Dermis blood vessel endothelial cell (primary cell): ENCODE measurements around the gene PCP4. TPM values are rescaled to one million over a fixed set of nuclear protein-coding genes. Genes with fewer than 3 reads are reported as not detected.

Experiments
- DNase-seq: peaks from one replicate; pipeline ENCODE4 v3.0.0; 2010
- total RNA-seq: library from RNA; depleted of rRNA; stranded (reverse); fragments of >200 nt; gene quantifications from 2 replicates; pipeline ENCODE4 v1.2.3, GENCODE V29; 2014

PCP4 gene
- not detected in 2 replicates for total RNA-seq

DNA sequence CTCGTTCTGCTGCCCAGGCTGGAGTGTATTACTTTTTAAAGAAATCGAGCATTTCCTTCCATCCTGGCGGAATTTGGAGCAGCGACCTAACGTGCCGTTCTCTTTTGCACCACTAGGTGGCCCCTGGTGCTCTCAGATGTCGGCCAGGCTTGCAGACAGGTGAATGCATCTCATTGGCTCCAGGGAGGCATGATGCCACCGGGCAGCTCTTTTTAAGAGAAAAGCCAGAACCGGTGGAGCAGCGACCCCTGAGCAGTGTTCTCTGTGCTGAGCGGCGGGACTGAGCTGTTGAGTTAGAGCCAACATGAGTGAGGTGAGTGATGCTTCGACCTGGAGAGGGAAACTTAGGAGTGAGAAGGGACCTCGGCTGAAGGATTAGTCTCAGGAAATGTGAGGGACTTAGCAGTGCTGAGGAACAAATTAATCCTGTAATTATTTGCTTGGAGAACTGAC, at the start of gene PCP4:
Gene PCP4 (plus strand): TSS at position 241 of the 453 bp plus-strand sequence. CDS start 64 bp downstream, at position 305.
- DNase-seq, result peak; percentile 20

DNA sequence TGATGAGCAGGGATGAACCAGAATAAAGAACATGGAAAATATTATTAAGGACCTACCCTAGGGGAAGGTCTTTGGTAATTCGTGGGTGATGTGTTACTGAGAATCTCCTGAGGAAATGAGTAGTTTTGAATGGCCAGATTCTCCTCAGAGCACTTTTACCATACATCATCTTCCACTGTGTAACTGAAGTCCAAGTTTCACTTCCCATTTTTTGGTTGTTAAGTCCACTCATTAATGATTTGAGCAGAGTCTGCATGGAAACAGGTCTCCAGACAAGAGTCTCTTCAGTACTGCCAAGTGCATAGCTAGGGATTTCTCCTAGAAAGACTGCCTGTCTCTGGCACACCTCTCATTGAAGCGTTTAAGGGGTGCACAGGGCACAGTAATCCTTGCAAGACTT, 48.7 kb upstream of the PCP4 start:
- DNase-seq, result no peak

DNA sequence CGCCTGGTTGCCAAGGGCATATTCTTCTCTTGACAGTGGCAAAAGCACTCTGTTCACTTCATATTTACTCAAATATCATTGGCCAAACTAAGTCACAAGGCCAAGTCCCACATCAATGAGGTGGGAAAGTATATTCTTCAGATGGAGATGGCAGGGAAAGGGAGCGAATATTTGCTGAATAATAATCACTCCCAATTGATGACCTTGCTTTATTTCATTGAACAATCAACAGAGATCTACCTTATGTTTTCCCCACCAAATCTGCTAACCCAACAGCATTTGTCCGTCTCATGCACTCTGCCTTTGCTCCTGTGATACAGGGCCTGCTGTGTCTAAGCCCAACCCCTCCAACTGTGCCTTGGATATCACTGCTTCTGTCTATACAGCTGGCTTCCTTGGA, 45.2 kb upstream of the PCP4 start:
- DNase-seq, result no peak

DNA sequence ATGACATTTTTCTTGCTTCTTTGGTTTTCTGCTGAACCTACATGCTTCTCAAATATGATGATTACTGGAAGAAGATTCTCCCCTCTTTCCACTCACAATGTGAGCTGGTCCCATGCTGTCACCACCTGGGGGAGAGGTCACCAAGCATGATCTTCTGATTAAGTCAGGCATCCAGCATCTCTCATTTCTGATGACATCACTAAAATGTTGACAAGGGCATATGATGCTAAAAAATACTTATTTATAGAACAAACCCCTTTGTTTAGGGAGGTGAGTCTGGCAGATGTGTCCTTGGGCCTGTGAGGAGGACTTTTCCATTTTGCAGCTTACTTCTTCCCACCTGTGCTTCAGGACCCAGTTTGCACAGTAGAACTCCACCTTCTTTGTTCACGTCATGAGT, 42.0 kb upstream of the PCP4 start:
- no peak for DNase-seq

DNA sequence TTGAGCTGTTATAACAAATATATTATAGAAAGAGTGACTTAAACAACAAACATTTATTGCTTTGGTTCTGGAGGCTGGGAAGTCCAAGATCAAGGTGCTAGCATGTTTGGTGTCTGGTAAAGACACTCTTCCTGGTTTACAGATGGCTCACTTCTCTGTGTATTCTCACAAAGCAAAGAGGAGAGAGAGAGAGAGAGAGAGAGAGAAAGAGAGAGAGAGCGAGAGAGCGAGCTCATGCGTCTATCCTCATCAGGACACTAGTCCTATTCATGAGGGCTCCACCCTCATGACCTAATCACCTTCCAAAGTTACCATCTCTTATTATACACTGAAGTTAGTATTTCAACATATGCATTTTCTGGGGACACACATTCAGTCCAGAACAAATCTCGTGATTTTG, 32.7 kb upstream of the PCP4 start:
- DNase-seq, result no peak

DNA sequence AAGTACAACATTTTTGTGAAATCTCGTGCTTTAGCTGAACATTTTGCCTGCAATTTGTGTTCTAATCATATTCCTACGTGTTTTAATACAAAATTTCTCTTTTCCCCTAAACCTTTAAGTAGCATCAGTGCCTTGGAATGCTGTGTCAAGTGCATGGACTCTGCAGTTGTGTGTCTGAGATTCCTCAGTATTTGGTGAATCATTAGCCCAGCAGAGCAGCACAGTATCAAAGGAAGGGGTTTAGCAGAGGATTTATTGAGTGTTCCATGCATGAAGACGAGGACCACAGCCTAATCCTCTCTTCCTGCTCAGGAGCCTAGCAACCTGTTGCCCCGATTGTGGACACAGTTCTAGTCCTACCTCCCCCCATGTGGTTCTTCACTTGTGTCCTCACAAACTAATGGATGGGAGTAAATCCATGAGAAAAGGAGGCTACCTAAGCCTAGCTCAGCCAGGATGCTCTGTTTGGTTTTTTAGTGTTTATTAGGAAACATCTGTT, 29.3 kb upstream of the PCP4 start:
- DNase-seq, result no peak

DNA sequence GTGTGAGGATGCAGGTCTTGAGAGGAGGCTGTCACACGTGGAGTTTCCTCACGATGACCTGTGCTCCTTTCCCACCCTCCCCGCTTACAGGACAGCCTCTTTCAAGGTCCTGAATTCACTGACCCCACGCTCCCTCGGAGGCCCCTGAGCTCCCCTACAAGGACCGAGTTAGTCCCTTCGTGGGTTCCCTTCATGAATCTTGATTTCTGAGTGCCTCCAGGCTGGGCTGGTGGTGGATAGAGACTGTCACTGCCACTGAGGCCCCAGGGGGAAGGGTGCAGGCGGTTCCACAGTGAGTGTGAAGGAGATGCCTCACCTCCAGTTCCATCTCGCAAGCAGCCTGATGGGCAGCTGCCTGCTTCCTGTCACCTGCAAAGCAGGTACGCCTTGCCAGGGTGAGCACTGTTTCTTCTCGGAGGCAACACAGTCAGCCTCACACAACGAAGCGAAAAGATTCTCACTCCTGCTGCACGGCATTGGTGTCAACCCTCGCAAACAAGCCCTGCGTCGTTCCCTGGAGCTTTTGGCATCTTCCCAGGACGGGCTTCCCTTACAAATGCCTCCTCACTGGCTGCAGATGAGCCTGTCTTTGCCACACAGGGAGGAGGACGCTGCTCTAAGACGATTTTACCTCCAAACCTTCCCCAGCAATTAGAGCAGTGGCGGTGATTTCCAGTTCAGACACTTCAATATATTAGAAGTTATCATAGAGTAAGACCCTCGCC, 26.7 kb upstream of the PCP4 start:
- no peak for DNase-seq

DNA sequence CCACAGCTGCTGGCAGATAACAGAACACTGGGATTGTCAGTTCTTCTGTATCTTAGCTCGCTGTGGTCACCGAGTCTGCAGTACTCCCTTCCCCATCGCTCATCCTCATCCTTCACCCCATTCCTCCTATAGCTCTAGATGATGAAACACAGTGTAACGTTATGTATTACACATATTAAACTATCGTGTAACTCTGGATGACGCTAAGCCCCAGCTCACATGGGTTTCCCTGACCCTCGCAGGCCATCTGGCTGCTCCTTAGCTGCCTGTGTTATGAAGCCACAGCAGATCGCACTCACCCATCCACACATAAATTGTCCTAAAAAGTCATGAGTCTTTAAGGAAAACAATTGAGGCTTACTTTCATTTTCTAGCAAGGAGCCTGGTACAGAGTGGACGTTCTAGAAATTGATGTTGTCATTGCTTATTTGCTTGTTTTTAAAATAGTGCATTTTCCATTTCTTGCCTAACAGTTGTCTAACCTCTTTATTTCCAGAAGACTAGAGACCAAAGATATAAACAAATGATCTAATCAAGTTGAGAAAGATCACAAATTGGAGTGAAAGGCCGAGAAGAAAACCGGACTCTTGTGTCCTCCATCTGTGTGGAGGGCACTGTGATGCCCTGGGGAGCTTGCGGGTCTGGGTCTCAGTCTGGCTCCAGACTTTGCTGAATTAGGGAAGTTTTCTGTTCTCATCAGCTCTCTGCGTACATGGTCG, 24.3 kb upstream of the PCP4 start:
- no peak for DNase-seq

DNA sequence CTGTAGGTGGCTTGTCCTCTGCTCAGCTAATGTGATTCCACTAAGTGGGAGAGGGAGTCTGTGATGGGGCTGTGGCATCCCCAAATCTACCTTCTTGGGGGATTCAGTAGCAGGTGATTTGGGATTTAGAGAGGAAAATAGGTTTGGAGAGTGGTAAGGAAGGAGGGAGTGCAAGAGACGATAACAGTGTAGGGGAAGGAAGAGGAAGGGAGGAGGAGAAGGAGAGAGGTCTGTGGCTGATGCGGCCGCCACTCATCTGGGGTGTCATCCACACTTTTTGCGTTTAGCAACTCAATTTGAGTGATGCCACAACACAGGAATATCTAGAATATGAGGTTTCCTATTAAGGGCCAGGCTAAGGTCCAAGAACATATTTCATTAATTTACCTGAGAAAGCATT, 23.8 kb upstream of the PCP4 start:
- no peak for DNase-seq

DNA sequence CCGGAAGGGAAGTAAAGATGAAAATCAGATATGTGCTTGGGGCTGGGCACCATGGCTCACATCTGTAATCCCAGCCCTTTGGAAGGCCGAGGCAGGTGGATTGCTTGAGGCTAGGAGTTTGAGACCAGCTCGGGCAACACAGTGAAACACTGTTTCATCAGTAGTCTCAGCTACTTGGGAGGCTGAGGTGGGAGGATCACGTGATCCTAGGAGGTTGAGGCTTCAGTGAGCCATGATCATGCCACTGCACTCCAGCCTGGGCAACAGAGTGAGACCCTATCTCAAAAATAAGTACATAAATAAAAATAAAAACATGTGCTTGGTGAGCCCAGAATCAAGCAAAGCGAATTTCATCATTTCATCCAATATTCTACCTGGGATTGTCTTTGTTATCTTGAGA, 23.3 kb upstream of the PCP4 start:
- no peak for DNase-seq

DNA sequence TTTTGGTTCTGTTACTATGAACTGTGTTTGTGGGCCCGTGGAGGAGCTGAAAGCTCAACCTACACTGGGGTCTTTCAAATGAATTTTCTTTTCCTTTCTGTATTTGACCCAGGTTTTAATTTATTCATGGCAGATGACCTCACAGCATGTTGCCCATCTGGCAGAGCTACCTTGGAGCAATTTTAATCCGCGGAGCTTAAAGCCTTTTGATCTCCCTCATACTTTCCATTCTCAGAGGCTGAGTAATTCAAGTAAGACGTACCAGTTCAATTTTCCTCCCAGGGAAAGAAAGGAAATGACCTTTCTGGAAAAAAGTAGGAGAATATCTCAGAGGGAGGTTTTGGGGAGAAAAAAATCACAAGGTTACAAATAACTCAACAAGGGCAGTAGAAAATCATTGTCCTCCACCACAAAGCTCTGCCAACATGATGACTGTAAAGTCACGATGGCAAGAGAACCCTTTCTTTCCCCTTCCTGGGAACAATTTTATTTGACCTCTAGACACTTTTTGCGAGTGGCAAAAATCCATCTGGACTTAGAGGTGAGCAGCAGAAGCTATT, 21.6 kb upstream of the PCP4 start:
- DNase-seq, result no peak

DNA sequence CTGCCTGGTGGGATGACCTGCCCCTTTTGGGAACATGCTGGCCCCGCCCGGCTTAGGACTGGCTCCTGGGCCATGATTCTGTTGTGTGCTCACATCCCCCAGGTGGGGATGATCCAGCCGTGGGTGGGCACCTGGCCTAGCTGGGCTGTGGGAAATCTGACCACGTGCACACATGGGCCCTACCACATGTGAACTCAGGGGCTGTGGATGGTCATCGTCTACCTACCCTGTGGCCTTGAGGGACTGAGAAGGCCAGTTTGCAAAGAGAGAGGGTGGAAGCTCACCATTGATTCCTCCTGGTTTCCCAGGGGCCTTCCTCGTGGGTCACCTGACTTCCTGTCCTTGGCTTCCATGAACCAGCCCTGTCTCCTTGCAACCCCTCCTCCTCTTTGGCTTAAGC, 19.4 kb upstream of the PCP4 start:
- DNase-seq, result no peak

DNA sequence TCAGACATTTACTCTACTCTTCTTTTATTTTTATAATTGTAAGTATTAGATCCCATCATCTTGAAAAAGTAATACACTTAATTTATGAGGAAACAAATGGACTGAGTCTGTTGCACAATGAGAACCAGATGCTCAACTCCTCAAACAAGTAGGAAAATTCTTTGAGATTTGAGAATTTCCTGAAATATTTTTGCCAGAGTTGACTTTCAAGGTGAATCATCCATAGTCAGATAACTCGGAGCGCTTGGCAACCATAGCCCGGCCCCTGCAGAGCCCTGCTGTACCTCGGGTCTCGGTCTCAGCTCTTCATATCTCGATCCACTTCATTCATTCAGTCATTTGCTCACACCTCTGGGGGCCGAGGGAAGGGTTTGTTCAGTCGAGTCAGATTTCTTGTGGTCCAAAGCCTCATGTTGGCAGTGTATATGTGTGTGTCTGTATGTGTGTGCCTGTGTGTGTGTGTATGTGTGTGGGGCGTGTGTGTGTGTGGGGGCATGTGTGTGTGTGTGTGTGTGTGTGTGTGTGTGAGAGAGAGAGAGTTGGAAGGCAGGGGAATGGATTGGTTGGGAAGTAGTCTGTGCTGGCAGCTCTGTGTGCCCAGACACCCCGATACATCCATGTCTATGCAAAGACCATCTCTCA, 18.1 kb upstream of the PCP4 start:
- DNase-seq, result no peak

DNA sequence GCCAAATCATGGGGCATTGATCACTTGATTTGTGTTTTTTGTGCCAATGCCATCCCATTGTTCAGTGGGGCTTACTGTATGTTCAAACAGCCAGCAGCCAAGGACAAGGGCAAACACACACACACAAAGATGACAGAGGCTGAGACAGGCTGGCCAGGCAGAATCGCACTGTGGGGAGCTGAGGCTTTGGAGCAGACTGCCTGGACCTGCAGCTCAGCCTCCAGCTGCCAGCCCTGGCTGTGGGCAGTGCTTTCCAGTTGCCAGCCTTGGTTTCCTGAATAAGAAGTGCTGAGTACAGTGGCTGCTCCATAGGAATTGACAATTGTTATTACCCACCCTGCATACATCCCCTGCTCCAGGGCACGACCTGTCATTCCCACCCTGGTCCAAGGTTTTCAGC, 16.9 kb upstream of the PCP4 start:
- DNase-seq, result no peak

DNA sequence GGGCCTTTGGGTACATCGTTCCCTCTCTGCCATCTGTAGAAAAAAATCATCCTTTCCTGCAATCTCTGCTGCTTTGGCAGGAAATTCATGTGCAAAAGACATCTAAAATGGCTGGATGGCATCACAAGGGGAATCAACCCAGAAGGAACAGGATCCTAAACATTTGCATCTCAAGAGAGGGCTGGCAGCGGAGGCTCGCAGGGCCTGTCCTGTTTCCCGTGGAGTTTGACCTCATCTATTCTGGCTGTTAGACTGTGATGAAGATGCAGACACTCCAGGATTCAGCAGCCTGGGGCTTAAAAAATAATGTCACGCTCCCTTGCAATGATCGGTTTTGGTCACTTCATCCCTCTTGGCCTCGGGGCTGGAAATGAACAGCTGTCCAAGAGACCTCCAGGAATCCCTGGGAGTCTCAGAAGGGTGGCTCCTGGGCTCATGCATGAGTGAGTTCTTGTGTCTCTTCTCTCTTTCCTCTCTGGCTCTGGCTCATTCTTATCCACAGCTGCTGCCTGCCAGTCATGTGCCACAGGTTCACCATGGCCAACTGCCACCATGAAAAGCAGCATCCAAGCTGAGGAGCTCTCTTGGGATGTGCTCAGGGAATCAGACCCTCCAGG, 16.1 kb upstream of the PCP4 start:
- no peak for DNase-seq

DNA sequence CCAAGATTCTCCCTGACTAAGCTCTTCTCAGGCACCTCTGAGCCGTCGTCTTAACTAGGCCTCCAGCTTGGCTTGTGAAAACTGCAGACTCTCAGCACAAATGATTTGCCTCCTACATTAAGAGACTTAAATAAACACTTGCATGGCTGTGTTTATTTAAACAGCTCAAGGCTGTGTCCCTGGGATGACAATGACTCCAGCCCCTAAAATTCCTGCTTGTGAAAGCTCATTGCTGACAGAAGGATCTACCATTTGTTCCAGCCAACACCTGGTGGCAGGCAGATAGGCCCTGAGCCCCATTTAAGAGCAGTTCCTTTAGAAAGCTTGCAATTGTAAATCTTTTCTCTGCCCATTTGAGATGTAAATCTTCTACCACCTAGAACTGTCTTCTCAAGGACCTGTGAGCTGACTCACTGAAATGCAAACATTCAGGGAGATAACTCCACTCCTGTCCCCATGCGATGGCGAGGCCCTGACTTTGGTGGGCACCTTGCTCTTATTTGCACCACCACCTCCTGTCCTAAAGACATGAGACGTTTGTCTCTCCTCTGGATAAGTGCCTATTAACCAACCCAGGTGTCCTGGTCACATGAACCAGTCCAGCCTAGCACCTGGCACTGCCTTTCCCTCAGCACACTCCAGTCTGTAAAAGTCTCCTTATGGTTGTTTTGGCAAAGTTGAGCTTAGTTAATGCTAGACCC, 15.1 kb upstream of the PCP4 start:
- no peak for DNase-seq

DNA sequence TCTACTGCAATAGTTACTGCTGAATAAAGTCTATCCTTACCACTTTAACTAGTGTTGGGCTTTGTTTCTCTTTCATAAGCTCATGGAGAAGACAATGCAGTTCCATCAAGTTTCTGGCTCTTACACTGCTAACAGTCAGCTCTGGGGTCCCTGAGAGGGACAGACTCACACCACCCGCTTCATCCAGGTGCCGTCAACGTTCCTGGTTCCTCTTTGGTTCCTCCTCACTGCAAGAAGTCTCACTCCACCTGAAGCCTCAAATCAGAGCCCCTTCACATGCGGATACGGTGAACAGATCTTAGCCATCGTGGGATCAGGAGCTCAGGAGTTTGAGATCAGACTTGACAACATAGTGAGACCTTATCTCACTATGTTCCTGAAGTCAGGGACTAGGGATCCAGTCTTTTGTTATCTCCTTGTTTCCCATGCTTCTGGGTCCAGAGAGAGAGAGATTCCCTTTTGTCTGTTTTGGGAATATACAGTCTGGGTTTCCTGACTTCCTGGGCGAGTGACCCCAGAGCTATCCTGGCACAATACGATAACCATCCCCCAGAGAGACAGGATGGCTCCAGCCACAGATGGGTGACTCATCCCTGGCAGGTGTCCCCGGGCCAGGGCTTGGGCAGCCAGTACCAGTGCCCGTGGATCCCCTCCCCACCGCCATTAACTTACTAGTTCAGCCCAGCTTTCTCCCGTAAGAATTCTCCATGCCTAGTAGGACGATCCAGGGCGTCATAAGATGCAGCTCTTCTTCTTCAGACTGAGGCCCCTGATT, 14.3 kb upstream of the PCP4 start:
- DNase-seq, result no peak

DNA sequence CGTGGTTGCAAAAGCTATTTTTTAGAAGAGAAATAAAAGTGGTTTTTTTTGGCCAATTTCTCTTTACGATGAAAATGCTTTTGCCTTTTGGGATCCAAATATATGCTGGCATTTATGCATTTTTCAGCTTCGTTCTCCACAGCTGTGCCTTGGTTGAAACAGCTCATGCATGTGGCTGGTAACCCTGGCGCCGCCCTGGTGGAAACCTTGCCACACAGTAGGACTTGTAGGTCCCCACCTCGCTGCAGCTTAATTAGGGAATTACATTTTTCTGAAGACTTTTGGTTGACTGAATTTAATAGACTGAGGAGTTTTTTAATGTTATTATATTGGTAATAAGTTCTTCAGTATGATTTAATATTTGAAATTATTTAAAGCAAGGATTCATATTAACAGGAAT, 12.7 kb upstream of the PCP4 start:
- no peak for DNase-seq

DNA sequence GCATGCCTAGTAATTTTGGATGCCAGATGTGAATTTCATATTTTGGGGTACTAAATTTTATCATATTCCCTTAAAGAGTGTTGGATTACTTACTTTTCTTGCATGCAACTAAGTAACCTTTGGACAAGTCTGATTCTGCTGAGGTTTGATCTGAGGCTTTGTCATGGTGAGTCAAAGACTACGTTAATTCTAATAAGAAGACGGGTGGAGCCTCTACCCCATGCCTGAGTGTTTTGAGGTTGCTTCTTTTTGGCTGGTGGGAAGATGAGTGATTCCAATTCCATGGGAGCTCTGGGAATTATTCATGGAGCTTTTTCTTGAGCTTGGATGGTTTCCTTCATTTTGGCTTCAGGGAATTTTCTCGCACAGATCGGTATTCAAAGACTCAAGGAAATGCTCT, 11.6 kb upstream of the PCP4 start:
- no peak for DNase-seq

DNA sequence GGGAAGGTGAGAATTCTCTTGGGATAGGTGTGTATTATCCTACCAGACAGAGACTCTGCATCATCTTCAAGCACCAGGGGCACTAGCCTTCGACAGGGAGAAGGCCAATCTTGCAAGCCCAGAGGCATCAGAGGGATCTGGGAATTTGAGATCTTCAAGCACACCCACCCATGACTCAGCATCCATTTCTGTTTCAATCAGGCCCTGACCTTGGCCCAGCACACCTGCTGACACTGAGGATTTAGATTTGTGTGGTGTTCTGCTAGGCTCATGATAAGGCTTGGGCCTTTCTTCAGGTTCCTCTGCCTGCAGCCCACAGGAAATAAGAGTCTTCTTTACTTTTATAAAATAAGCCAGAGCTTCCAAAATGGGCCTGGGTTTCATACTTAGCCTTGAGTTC, 6.6 kb upstream of the PCP4 start:
- DNase-seq, result no peak

DNA sequence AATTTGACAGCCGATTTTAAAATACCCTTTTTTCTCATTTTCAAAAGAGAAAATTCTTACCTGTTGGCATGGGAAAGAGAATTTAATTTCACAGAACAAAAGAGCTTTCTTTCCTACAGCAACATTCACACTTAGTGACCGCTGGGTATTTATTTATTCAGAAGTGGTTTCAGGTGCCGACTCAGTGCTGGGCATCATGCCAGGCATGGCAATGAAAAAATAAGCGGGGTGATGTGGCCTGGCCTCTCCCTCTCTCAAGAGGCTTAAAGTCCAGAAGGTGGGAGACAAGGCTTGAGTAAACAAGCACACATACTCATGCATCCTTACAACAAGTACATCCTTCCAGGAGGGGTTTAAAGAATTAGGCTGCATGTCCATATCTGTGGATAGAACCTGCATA, 4.1 kb upstream of the PCP4 start:
- DNase-seq, result no peak

DNA sequence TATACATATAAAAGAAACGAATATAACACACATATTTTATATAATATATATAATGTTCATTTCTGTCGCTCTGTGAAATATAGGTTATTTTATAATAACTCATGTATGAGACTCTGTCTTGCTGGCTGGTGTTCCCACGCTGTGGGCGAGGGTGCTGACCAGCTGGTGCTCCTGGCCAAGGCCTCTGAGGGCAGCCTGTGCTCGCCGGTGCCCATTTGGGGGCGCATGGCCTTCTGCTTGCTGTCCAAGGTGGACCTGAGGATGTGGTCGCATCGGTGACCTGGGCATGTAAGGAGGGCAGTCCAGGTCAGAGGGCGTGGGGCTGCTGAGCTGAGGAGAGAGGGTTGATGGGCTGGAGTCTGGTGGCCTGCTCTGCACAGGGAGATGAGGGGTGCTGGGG, 1.1 kb upstream of the PCP4 start:
- DNase-seq, result no peak
